MM.1S (cell line): Measurements from ENCODE around the gene ZNF346.

Source experiments
- DNase-seq: peaks from one replicate; pipeline ENCODE4 v3.0.0-alpha.2; 2015
- H2AFZ ChIP-seq: fragments of 300-600 bp; sonication (generic); 2 replicates; pipeline ENCODE4 v1.6.0; 2016; ENCODE audit warnings: antibody characterized with exemption, low read length
- H3F3A ChIP-seq: fragments of 300-600 bp; sonication (generic); 2 replicates; pipeline ENCODE4 v1.6.1; 2016; ENCODE audit warnings: mild to moderate bottlenecking, antibody characterized with exemption, low read length, moderate library complexity, mixed read lengths; ENCODE audit not compliant: insufficient read depth
- H3K27ac ChIP-seq: fragments of 300-600 bp; sonication (generic); 2 replicates; pipeline ENCODE4 v1.5.1; 2016; ENCODE audit warnings: mild to moderate bottlenecking, low read length
- H3K27me3 ChIP-seq: fragments of 300-600 bp; sonication (generic); replicated peaks from 2 replicates; pipeline ENCODE4 v1.6.0; 2016; ENCODE audit warnings: low read length; ENCODE audit not compliant: insufficient read depth
- H3K36me3 ChIP-seq: fragments of 300-600 bp; sonication (generic); replicated peaks from 2 replicates; pipeline ENCODE4 v1.6.1; 2016; ENCODE audit warnings: mild to moderate bottlenecking, low read length, mixed read lengths; ENCODE audit not compliant: insufficient read depth
- H3K4me1 ChIP-seq: fragments of 300-600 bp; sonication (generic); 2 replicates; pipeline ENCODE4 v1.6.1; 2016; ENCODE audit warnings: low read length, mixed read lengths
- H3K4me2 ChIP-seq: fragments of 300-600 bp; sonication (generic); 2 replicates; pipeline ENCODE4 v1.6.0; 2016; ENCODE audit warnings: low read depth, low read length
- H3K4me3 ChIP-seq: fragments of 300-600 bp; sonication (generic); 2 replicates; pipeline ENCODE4 v1.5.1; 2016; ENCODE audit warnings: low read length, mixed read lengths
- H3K79me2 ChIP-seq: fragments of 300-600 bp; sonication (generic); 2 replicates; pipeline ENCODE4 v1.6.1; 2016; ENCODE audit warnings: mixed run types, low read length, mixed read lengths
- H3K9ac ChIP-seq: fragments of 300-600 bp; sonication (generic); 2 replicates; pipeline ENCODE4 v1.6.1; 2016; ENCODE audit warnings: low read length, mixed read lengths
- H3K9me2 ChIP-seq: fragments of 300-600 bp; sonication (generic); replicated peaks from 2 replicates; pipeline ENCODE4 v1.6.1; 2016; ENCODE audit warnings: mild to moderate bottlenecking, low read length, mixed read lengths; ENCODE audit not compliant: insufficient read depth
- H3K9me3 ChIP-seq: fragments of 300-600 bp; sonication (generic); replicated peaks from 2 replicates; pipeline ENCODE4 v1.6.1; 2016; ENCODE audit warnings: mild to moderate bottlenecking, low read length, mixed read lengths; ENCODE audit not compliant: insufficient read depth
- H4K20me1 ChIP-seq: fragments of 300-600 bp; sonication (generic); 2 replicates; pipeline ENCODE4 v1.6.1; 2016; ENCODE audit warnings: mild to moderate bottlenecking, low read length, moderate library complexity, mixed read lengths; ENCODE audit not compliant: insufficient read depth
- CTCF ChIP-seq: fragments of 300-600 bp; sonication (generic); IDR thresholded peaks from 2 replicates; pipeline ENCODE4 v1.5.1; 2016; ENCODE audit warnings: antibody characterized with exemption, low read length, mixed read lengths
- EZH2 ChIP-seq: fragments of 300-600 bp; sonication (generic); optimal IDR thresholded peaks from 2 replicates; pipeline ENCODE3; 2017; ENCODE audit warnings: low read depth, mild to moderate bottlenecking, antibody characterized with exemption, low read length, mixed read lengths
- EZH2phosphoT487 ChIP-seq: fragments of 300-600 bp; sonication (generic); IDR thresholded peaks from 2 replicates; pipeline ENCODE4 v1.6.1; 2018; ENCODE audit warnings: antibody characterized with exemption, low read length

The ZNF346 gene

GRCh38 chr5:177097016-177097985, 74.8 kb downstream of the ZNF346 start:
- Histone ChIP-seq H3K27ac (no peak overlapping the region), H3K4me1 (no peaks in the 10 kb centered on the region), H3K9me3 (no peaks in the 10 kb centered on the region), H3F3A (no peaks in the 10 kb centered on the region), H3K4me3 (no peak overlapping the region), H3K9ac (no peak overlapping the region), H2AFZ (no peak overlapping the region), H3K79me2 (no peaks in the 10 kb centered on the region), H3K9me2 (no peaks in the 10 kb centered on the region), H3K4me2 (no peak overlapping the region), H3K27me3 (peaks cover 21% of the 10 kb centered on the region; the same call in 1 of the 2 replicates), H4K20me1 (no peaks in the 10 kb centered on the region), H3K36me3 (no peaks in the 10 kb centered on the region)
- DNase-seq: no peak
- no peak for TF ChIP-seq EZH2

- DNase-seq: no peak
- Histone ChIP-seq H3F3A (no peaks in the 10 kb centered on the region), H3K9me2 (no peaks in the 10 kb centered on the region), H3K79me2 (no peaks in the 10 kb centered on the region), H3K4me1 (no peaks in the 10 kb centered on the region), H3K36me3 (no peaks in the 10 kb centered on the region), H2AFZ (no peak overlapping the region), H3K9me3 (no peaks in the 10 kb centered on the region), H3K27ac (no peak overlapping the region), H4K20me1 (no peaks in the 10 kb centered on the region), H3K4me3 (no peak overlapping the region), H3K4me2 (no peak overlapping the region), H3K27me3 (peaks cover 21% of the 10 kb centered on the region; the same call in 1 of the 2 replicates), H3K9ac (no peak overlapping the region)
- TF ChIP-seq EZH2phosphoT487: no peak
- no peak for TF ChIP-seq EZH2
- no peak for TF ChIP-seq CTCF
Measured at GRCh38 chr5:177098120-177098469, 75.6 kb downstream of the ZNF346 start.

DNA sequence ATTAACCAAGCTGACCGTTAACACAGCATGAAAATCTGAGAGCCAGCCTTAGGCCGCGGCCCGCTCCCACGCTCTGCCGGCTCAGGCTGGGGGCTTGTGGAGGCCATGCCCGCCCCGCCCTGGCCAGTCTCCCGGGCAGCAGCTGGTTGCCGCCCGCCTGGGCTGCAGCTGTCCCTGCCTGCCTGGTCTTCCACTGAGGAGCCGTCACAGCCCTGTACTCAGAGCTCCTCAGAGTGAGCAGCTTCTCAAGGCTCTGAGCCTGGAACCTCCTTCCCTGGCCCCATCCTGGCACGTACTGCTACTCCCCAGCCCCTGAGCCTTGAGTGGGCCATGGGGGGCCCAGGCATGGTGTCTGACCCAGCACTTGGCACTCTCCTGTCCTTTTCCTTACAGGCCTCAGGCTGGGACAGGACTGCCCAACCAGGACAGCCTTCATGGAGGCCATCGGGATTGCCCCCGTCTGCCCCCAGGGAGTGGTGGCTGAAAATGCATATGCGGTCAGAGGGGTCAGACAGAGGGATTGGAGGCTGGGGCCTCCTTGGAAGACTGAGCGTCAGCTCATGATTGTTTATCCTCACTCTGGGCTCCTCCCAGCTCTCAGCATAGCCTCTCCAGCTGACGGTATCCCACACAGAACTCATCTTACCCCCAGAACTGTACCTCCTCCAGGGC, 76.1 kb downstream of the ZNF346 start:
- H3K36me3 ChIP-seq: no peaks in the 10 kb centered on the region
- no peaks in the 10 kb centered on the region for H3K9me3 ChIP-seq
- no peak overlapping the region for H3K4me2 ChIP-seq
- TF ChIP-seq CTCF: no peak
- no peak for TF ChIP-seq EZH2phosphoT487
- no peak for TF ChIP-seq EZH2
- H4K20me1 ChIP-seq: no peaks in the 10 kb centered on the region
- H3K9me2 ChIP-seq: no peaks in the 10 kb centered on the region
- H2AFZ ChIP-seq: no peak overlapping the region
- no peak overlapping the region for H3K4me3 ChIP-seq
- no peaks in the 10 kb centered on the region for H3K79me2 ChIP-seq
- H3F3A ChIP-seq: no peaks in the 10 kb centered on the region
- H3K27me3 ChIP-seq: peaks cover 21% of the 10 kb centered on the region; the same call in 1 of the 2 replicates
- no peaks in the 10 kb centered on the region for H3K4me1 ChIP-seq
- no peak overlapping the region for H3K9ac ChIP-seq
- no peak for DNase-seq
- H3K27ac ChIP-seq: no peak overlapping the region
